IPS-NIHi7 (cell line): ENCODE measurements around the gene MAPK7.
A peak's percentile ranks its signal among the peaks of the same experiment; 100 is the strongest.

Experiments
- DNase-seq: peaks from one replicate; pipeline ENCODE4 v3.0.0; 2012; ENCODE audit warnings: mixed read lengths; ENCODE audit errors: extremely low spot score

MAPK7 gene

DNA sequence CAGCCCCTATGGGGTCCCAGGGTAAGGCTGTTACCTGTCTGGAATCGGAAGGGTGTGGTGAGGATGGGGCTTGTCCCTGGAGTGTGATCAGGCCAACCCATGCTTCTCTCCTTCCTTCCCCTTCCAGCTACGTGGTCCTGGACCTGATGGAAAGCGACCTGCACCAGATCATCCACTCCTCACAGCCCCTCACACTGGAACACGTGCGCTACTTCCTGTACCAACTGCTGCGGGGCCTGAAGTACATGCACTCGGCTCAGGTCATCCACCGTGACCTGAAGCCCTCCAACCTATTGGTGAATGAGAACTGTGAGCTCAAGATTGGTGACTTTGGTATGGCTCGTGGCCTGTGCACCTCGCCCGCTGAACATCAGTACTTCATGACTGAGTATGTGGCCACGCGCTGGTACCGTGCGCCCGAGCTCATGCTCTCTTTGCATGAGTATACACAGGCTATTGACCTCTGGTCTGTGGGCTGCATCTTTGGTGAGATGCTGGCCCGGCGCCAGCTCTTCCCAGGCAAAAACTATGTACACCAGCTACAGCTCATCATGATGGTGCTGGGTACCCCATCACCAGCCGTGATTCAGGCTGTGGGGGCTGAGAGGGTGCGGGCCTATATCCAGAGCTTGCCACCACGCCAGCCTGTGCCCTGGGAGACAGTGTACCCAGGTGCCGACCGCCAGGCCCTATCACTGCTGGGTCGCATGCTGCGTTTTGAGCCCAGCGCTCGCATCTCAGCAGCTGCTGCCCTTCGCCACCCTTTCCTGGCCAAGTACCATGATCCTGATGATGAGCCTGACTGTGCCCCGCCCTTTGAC, 2.4 kb downstream of the MAPK7 start:
- DNase-seq: no peak

DNA sequence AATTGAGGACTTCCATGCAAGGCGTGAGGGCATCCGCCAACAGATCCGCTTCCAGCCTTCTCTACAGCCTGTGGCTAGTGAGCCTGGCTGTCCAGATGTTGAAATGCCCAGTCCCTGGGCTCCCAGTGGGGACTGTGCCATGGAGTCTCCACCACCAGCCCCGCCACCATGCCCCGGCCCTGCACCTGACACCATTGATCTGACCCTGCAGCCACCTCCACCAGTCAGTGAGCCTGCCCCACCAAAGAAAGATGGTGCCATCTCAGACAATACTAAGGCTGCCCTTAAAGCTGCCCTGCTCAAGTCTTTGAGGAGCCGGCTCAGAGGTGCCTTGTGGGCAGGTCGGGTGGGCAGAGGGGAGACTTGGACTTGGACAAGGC, 3.1 kb downstream of the MAPK7 start:
- DNase-seq: no peak

DNA sequence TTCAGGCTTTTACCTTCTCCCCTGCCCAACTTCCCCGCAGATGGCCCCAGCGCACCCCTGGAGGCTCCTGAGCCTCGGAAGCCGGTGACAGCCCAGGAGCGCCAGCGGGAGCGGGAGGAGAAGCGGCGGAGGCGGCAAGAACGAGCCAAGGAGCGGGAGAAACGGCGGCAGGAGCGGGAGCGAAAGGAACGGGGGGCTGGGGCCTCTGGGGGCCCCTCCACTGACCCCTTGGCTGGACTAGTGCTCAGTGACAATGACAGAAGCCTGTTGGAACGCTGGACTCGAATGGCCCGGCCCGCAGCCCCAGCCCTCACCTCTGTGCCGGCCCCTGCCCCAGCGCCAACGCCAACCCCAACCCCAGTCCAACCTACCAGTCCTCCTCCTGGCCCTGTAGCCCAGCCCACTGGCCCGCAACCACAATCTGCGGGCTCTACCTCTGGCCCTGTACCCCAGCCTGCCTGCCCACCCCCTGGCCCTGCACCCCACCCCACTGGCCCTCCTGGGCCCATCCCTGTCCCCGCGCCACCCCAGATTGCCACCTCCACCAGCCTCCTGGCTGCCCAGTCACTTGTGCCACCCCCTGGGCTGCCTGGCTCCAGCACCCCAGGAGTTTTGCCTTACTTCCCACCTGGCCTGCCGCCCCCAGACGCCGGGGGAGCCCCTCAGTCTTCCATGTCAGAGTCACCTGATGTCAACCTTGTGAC, 3.6 kb downstream of the MAPK7 start:
- DNase-seq: no peak

DNA sequence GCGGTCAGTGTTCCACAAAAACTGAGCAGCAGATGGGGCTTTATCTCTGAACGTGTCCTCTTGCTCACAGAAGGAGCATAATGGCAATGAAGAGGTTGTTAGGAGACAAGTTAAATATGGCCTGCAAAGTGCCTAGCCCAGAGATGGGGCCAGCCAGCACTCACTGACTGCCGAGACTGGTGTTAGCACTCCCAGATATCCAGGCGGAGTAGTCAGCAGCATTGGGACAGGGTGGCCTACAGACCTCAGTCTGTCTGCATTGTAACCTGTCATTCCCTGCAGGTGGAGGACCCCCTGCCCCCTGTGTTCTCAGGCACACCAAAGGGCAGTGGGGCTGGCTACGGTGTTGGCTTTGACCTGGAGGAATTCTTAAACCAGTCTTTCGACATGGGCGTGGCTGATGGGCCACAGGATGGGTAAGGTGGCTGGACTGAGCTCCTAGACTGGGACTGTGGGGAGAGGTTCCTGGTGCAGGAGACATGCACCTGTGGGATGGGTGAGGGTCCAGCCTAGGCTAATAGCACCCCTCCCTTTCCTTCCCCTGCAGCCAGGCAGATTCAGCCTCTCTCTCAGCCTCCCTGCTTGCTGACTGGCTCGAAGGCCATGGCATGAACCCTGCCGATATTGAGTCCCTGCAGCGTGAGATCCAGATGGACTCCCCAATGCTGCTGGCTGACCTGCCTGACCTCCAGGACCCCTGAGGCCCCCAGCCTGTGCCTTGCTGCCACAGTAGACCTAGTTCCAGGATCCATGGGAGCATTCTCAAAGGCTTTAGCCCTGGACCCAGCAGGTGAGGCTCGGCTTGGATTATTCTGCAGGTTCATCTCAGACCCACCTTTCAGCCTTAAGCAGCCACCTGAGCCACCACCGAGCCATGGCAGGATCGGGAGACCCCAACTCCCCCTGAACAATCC, 4.5 kb downstream of the MAPK7 start:
- no peak for DNase-seq

DNA sequence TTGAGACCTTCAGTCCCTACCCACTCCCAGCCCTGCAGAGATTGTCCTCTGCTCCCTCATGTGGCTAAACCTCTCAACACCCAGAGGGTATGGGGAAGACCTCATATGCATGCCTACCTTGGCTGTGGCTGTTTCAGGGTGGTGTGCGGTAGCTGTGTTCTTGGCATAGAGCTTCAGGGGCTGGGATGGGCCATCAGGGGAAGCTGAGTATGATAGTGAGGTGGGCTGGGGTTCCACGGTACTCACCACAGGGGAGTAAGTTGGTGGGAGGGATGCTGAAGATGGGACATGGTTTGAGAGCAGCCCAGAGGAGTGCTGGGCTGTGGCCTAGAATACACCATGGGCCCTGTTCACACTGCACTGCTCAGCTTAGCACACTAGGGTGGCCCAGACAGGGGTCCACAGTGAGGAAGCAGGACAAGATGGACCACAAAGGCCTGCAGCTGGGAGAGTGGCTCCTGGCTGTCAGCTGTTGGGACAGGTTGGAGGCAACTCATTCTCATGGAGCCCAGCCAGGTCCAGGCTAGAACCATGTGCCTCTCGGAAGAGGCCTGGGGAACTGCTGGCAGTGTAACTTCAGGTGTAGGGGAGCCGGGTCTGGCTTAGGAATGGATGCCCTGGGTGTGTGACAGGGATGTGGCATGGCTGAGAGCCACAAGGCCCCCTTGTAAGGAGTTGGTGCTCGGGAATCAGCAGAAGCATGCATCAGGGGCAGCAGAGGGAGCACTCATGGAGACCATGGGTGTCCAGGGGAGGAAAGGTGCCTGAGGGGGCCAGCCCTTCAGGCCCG, 5.6 kb downstream of the MAPK7 start:
- DNase-seq: no peak

DNA sequence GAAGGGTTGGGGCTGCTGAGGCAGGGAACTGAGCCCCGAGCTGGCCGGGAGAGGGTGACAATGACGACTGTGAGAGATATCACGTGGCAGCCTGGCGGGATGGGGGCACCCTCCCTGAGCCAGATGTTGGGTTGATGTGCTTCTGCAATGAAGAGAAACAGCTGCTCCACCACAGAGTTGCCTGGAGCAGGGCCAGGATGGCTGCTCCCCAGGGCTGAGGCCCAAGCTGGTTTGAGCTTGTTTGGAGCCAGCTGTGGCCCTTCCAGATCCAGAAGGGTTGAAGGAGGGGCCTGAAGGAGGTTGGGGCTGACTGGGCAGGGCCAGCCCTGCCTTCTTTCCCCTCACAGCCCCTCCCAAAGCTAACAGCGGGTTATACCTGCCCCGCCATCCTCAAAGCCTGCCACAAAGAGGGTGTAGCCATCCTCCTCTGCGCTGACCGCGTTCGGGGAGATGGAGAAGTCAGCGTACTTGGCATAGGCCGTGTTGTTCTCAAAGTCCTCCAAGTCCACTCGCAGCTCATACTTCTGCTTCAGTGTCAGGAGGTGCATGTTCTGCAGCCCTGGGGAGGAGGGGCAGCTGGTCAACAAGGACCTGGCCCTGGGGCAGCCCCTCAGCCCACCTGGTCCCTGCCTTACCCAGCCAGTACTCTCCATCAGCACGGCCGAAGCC, 6.6 kb downstream of the MAPK7 start:
- DNase-seq: no peak

DNA sequence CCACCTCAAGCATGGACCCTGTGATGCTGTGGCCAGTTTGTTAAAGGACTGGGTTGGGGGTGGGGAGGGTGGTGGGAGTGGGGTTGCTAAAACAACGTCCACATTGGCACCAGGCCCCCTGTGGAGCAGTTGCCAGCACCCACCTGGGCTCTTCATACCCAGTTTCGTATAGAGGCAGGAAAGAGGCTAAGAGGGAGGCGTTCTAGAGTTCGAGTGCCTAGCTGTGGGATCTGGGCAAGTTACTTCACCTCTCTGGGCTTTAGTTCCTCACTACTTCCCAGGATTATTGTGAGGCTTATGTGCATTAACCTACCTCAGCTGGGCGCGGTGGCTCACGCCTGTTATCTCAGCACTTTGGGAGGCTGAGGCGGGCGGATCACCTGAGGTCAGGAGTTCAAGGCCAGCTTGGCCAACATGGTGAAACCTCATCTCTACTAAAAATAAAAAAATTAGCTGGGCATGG, 7.3 kb downstream of the MAPK7 start:
- no peak for DNase-seq

DNA sequence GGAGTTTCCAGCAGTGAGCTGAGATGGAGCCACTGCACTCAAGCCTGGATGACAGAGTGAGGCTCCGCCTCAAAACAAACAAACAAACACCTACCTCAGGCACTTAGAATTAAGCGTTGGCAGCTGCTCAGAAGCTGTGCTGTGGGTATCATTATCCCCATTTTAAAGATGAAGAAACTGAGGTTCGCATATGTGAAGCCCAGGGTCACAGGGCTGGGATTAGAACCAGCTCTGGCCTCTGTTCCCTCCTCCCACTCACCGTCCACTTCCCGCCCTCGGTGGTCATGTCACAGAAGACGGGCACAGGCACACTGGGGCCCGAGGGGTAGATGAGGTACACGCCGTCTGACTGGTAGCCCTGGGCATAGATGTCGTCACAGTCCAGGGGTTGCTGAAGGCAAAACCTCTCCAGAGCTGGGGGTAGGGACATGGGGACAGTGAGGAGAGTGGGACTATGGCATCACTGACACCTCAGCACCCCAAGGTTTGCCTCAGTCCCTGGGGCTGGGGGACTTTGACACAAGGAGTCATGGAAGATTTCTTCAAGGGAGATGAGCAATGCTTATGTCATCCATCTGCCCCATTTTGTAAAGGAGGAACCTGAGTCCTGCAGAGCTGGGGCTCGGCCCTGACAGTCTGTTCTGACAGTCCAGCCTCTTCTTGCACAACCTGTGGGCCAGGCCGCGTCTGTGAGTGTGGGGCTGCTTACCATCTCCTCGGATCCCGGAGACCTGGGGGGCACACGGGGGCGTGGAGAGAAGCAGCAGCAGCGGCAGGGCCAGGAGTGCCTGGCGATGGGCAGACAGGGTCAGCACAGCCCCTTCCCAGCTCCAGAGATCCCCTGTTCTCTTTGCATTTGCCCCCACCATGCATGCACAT, 8.0 kb downstream of the MAPK7 start:
- no peak for DNase-seq

DNA sequence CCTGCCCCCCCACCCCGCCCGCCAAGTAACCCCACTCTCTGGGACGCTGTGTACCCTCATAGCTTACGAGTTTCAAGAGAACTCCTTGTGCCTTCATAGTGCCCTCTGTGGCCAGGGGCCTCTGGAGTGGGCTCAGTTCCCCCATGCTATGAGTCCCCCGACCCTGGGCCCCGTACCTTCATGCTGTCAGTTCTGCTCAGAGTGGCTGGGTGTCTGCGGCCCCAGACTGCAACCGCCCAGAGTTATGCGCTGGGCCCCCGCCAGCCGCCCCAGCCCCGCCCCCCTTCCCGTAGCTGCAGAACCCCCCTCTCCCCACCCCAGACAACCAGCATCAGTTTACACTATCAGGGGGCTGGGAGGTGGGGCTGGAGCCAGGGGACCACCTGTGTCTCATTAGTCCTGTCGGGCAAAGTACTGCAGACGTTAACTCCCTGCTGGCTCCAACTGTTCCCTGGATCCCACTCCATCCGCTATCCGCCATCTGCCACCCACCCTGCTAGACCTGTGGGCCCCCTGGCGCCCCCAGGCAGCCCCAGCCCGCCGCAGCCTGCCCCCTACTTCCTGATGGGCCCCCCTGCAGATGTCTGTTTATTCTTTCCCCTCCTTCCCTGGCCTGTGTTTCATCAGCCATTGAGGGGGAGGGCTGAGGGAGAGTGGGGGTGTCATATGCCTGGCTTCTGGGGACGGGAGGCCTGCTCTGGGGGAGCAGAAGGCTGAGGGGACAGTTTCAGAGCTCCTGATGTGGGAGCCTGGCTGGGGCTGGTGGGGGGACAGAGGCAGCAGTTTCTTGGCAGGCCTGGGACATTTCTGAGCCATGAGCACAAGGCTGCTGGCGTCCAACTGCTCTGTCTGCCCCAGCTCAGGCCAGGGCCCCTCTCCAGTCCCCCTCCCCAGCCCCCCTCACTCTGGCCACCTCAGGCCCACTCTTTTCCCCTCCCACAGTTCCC, 8.9 kb downstream of the MAPK7 start, which contains the start of gene MFAP4:
TSS of gene MFAP4 (minus strand) at position 217 of the 947 bp plus-strand sequence. CDS start at position 182, 35 bp downstream.
- DNase-seq: peak; percentile 71

DNA sequence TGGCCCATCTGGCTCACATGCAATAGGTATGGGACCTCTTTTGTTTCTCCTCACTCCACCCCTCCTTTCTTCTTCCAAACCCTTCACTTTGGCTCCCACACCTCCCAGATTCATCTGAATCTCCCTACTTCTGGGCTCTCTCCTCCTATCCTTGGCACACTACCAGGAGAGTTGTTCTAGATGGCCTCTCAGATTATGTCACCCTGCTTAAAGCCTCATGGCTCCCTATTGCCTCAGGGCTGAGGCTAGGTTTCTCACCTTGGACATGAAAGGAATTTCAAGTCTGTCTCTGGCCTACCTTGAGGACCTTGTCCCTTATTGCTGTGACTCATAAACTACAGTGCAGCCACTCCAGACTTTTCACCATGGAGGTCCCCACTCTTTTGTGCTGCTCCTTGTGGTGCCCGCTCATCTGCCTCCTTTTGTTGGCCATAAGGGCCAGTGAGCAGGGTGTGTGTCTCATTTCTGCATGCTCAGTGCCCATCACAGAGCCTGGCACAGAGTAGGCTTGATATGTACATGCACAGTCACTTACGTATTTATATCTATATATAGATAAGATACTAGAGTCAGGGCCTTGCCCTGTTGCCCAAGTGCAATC, 9.7 kb downstream of the MAPK7 start:
- no peak for DNase-seq

DNA sequence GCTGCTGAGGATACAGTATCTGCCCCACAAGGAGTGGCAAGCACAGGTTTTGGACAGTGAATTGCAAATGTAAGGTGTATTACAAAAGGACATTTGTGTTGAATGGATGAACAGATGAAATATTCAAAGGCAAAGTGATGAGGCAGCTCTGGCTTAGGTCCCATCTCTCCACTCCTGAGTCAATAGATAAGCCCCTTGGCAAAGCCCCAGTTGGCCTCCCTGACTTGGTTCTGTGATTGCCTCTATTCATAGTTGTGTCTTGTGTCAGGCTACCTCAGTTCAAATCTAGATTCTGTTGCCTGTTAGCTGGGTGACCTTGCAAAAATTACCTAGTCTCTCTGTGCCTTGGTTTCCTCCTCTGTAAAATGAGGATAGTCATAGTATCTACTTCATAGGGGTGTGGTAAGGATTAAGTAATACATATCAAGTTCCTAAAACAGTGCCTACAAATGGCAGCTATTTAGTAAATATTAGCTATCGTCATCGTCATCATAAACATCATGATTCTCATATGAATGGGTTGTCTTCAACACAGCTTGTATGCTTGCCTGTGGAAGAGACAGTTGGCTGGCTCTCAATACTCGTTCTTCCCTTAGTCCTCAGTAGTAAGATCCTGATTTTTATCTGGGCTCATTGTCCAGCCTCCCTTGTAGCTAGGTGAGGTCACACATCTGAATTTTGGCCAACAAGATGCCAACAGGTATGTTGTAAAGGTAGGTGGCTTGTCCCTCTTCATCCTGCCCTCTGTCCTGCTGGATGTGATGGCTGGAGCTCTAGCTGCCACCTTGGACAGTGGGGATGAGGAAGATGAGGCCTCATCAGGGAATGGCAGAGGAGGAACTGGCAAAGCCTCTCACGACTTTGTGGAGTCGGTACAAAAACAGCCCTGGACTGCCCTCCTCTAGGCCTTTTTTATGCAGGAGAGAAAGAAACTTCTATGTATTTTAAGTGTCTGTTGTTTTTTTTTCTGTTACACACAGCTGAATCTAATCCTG, 10.8 kb downstream of the MAPK7 start:
- no peak for DNase-seq

DNA sequence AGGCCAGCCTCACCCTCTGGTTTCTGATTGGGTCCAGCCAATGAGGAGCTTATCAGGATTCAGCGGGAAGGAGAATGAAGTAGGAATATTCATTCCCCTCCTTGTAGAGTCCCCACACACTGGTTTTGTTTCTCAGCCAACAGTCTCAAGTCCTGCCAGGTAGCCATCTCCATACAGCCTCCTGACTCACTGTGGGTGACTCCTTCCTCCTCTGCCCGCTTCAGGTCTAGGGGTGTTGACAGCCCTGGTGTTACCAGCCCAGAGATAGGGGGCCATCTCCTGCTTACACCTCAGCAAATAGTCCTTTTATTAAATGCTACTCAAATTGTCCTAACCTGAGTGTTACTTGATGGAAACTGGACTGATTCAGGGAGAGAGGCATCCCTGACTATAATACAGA, 12.7 kb downstream of the MAPK7 start:
- no peak for DNase-seq

DNA sequence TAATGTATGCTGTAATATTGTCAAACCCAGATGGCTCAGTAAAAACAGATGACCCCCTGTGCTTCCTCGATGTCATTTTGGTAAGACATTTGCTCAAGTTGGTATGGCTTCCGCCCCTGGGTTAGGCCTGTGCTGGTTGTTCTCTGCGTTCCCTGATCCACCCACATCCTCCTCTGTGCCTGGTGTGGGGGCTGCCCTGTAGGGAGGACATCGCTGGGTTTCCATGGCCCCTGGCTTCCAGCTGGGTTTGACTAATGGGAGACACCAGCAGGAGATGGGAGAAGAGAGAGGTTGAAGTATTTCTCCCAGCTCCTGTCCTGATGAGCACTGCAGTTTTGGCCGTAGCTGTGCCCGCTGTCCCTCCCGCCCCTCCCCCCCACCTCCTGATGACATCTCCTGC, 13.1 kb downstream of the MAPK7 start:
- DNase-seq: no peak

DNA sequence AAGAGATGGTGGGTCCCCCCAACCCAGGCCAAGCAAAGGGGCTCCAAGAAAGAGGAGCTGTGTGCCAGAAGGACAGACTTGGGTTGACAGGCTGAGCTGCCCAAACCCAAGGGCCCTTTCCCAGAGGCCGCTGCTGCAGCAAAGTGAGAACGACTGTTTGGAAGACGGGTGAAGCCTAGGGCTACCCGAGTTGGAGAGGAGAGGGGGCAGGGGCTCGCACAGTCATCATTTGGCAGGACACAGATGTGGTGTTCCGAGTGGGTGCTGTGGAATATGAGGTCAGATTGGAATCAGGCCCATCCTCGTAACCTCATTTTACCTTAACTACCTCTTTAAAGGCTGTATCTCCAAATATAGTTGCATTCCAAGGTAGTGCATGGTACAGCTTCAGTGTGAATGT, 14.0 kb downstream of the MAPK7 start:
- DNase-seq: no peak

DNA sequence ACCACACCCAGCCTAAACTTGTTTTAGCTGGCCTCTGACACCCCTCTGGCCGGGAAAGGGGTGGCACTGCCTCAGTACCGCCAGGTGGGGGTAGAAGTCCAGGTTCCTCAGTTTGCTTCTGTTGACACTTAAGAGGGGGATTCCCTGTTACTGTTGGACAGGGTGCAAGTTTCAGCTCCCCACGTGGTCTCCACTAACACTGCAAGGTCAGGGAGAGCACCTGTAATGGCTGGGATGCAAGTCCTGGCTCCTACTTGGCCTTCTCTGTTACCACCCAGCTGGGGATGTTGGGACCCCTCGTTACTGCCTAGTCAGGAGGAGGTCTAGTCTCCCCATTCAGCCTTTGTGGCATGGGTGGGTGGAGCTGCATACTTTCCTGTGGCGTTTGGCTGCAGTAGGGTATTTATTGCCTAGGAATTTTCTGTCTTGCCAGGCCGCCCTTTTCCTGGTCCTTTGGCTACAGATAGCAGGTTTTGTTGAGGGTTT, 19.3 kb downstream of the MAPK7 start:
- DNase-seq: peak; percentile 57

DNA sequence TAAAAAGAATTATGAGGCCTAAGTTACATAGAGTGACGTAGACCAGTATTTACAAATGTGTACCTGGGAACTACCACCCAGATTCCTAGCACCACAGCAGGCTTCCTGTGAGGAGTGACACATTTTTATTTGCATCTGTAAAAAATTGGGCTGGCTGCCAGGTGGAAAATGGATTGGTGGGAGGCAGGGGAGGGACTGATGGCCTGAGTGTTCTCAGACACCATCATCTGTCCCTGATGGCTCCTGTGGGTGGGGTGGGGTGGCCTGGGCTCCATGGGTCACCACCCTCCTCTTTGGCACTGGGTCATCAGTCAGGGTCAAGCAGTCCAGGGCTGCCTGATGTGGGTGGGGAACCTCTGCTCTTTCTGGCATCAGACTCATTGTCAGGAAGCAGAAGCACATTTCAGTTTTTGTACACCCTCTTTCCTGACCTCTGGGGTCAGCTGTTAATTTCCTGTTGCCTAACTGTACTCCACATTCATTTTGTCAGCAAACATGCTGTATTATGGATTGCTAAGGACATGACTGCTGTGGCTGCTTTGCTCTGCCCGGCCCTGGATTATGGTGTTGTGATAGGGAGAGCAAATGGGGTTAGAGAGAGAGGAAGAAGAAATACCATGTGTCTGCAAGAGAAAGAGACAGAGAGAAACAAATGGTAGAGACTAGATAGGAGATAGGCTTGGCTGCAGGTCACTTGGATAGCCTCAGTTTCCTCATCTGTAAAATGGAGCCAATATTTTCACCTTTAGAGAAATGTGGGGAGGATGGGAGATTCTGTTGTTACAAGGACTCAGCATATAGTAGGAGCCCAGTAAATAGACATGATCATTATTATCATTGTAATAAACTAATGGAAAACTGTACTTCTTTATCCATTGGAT, 20.2 kb downstream of the MAPK7 start:
- no peak for DNase-seq
